ENCODE measurements around the gene SLC34A2. TPM values are rescaled to one million over a fixed set of nuclear protein-coding genes. Genes with fewer than 3 reads are reported as not detected.

The SLC34A2 gene
- total and polyA plus RNA-seq, 4 donors = 723 to 1,795 (median 1,246) TPM

- TF ChIP-seq, protein P1, sequence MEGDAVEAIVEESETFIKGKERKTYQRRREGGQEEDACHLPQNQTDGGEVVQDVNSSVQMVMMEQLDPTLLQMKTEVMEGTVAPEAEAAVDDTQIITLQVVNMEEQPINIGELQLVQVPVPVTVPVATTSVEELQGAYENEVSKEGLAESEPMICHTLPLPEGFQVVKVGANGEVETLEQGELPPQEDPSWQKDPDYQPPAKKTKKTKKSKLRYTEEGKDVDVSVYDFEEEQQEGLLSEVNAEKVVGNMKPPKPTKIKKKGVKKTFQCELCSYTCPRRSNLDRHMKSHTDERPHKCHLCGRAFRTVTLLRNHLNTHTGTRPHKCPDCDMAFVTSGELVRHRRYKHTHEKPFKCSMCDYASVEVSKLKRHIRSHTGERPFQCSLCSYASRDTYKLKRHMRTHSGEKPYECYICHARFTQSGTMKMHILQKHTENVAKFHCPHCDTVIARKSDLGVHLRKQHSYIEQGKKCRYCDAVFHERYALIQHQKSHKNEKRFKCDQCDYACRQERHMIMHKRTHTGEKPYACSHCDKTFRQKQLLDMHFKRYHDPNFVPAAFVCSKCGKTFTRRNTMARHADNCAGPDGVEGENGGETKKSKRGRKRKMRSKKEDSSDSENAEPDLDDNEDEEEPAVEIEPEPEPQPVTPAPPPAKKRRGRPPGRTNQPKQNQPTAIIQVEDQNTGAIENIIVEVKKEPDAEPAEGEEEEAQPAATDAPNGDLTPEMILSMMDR (IDR thresholded peaks at IDR 0.05; ENCODE audit: control extremely low read depth, extremely low read depth) = no peak
- Histone ChIP-seq H3K36me3 (ENCODE audit: control insufficient read depth in 4 of 4, insufficient read depth in 4 of 4, low read length in 4 of 4) (no peaks in the 10 kb centered on the region), H3K4me1 (ENCODE audit: control insufficient read depth in 5 of 5, insufficient read depth in 5 of 5, low read length in 5 of 5) (no peaks in the 10 kb centered on the region), H3K27me3 (ENCODE audit: control insufficient read depth in 3 of 3, insufficient read depth in 3 of 3, low read length in 2 of 3) (no peaks in the 10 kb centered on the region), H3K9me3 (ENCODE audit: control insufficient read depth in 4 of 4, insufficient read depth in 3 of 4, low read length in 3 of 4) (peaks cover 0 to 1% (median 0%) of the 10 kb centered on the region in 4 donors), H3K4me3 (no peak overlapping the region), H3K9ac (ENCODE audit: insufficient read depth in 1 of 2, low read length in 2 of 2) (no peak overlapping the region), H3K27ac (ENCODE audit: low read depth in 1 of 2, low read length in 1 of 2) (no peak overlapping the region)
- ATAC-seq (ENCODE audit: insufficient read depth, low FRiP score) (no peak), DNase-seq (no peak)
- 65 to 73% methylated on average over 3 of the region's 3 CpGs for WGBS, 2 donors
Observed at GRCh38 chr4:25703731-25704388, 48.2 kb downstream of the SLC34A2 start.

GRCh38 chr4:25704516-25704915 lies 48.9 kb downstream of the SLC34A2 start:
- WGBS, 2 donors = 78 to 81% methylated on average over 2 of the region's 2 CpGs
- TF ChIP-seq, protein P1 (IDR thresholded peaks at IDR 0.05; ENCODE audit: control extremely low read depth, extremely low read depth) = no peak
- DNase-seq (no peak), ATAC-seq (ENCODE audit: insufficient read depth, low FRiP score) (no peak)
- H3K9me3 ChIP-seq (ENCODE audit: control insufficient read depth in 4 of 4, insufficient read depth in 3 of 4, low read length in 3 of 4) = peaks cover 0 to 1% (median 0%) of the 10 kb centered on the region in 4 donors
- H3K36me3 ChIP-seq (ENCODE audit: control insufficient read depth in 4 of 4, insufficient read depth in 4 of 4, low read length in 4 of 4) = no peaks in the 10 kb centered on the region
- H3K4me3 ChIP-seq = no peak overlapping the region
- H3K27me3 ChIP-seq (ENCODE audit: control insufficient read depth in 3 of 3, insufficient read depth in 3 of 3, low read length in 2 of 3) = no peaks in the 10 kb centered on the region
- H3K4me1 ChIP-seq (ENCODE audit: control insufficient read depth in 5 of 5, insufficient read depth in 5 of 5, low read length in 5 of 5) = no peaks in the 10 kb centered on the region
- H3K9ac ChIP-seq (ENCODE audit: insufficient read depth in 1 of 2, low read length in 2 of 2) = no peak overlapping the region
- H3K27ac ChIP-seq (ENCODE audit: low read depth in 1 of 2, low read length in 1 of 2) = no peak overlapping the region

GRCh38 chr4:25710637-25711036 lies 55.0 kb downstream of the SLC34A2 start:
- no peak overlapping the region for H3K4me3 ChIP-seq
- H3K36me3 ChIP-seq (ENCODE audit: control insufficient read depth in 4 of 4, insufficient read depth in 4 of 4, low read length in 4 of 4) = no peaks in the 10 kb centered on the region
- TF ChIP-seq, protein P1 (IDR thresholded peaks at IDR 0.05; ENCODE audit: control extremely low read depth, extremely low read depth) = no peak
- H3K9ac ChIP-seq (ENCODE audit: insufficient read depth in 1 of 2, low read length in 2 of 2) = no peak overlapping the region
- no peak overlapping the region for H3K27ac ChIP-seq (ENCODE audit: low read depth in 1 of 2, low read length in 1 of 2)
- DNase-seq (no peak), ATAC-seq (ENCODE audit: insufficient read depth, low FRiP score) (no peak)
- no peaks in the 10 kb centered on the region for H3K4me1 ChIP-seq (ENCODE audit: control insufficient read depth in 5 of 5, insufficient read depth in 5 of 5, low read length in 5 of 5)
- H3K27me3 ChIP-seq (ENCODE audit: control insufficient read depth in 3 of 3, insufficient read depth in 3 of 3, low read length in 2 of 3) = no peaks in the 10 kb centered on the region
- 48 to 72% methylated on average over 3 of the region's 3 CpGs for WGBS, 2 donors
- no peaks in the 10 kb centered on the region for H3K9me3 ChIP-seq (ENCODE audit: control insufficient read depth in 4 of 4, insufficient read depth in 3 of 4, low read length in 3 of 4)

DNA sequence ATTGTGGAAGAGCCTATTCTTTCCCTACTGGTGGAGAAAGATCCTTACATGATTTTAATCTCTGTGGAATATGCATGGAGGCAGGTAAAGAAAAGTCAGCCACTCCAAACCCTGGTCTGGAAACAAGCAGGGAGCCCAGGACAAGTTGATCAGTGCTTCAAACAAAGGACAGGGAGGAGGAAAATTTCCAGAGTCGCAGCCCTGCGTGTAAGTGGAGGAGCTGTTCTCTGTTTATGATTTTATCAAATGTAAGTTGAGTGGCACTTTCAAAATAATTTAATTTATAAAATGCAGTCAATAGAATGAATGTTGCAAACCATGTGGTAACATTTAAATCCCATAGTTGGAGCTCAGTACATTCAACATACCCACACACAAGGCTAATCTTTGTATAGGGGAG lies 57.0 kb downstream of the SLC34A2 start:
- DNase-seq = no peak
- Histone ChIP-seq H3K4me1 (ENCODE audit: control insufficient read depth in 5 of 5, insufficient read depth in 5 of 5, low read length in 5 of 5) (no peaks in the 10 kb centered on the region), H3K27ac (ENCODE audit: low read depth in 1 of 2, low read length in 1 of 2) (no peak overlapping the region), H3K4me3 (no peak overlapping the region), H3K27me3 (ENCODE audit: control insufficient read depth in 3 of 3, insufficient read depth in 3 of 3, low read length in 2 of 3) (no peaks in the 10 kb centered on the region), H3K36me3 (ENCODE audit: control insufficient read depth in 4 of 4, insufficient read depth in 4 of 4, low read length in 4 of 4) (no peaks in the 10 kb centered on the region), H3K9me3 (ENCODE audit: control insufficient read depth in 4 of 4, insufficient read depth in 3 of 4, low read length in 3 of 4) (no peaks in the 10 kb centered on the region), H3K9ac (ENCODE audit: insufficient read depth in 1 of 2, low read length in 2 of 2) (no peak overlapping the region)
- ATAC-seq (ENCODE audit: insufficient read depth, low FRiP score) = no peak
- TF ChIP-seq, protein P1 (IDR thresholded peaks at IDR 0.05; ENCODE audit: control extremely low read depth, extremely low read depth) = no peak
- WGBS, 2 donors = 90 to 91% methylated on average over 2 of the region's 2 CpGs

Data from lung (tissue), 12 donors.